Suprapubic skin (tissue), 4 donors: ENCODE measurements around the gene SNRPD3. TPM values are rescaled to one million over a fixed set of nuclear protein-coding genes. Genes with fewer than 3 reads are reported as not detected.

ENCODE experiments used
- DNase-seq, 2 donors: peaks; one replicate each; pipeline ENCODE4 v3.0.0-alpha.2; 2019; ENCODE audit warnings: low spot score in 2 of 2
- H3K27ac ChIP-seq: fragments of 200-600 bp; sonication (generic); one replicate; pipeline ENCODE4 v1.5.1; 2019
- H3K27me3 ChIP-seq: fragments of 200-600 bp; sonication (generic); one replicate; pipeline ENCODE4 v1.5.1; 2019
- H3K36me3 ChIP-seq: fragments of 200-600 bp; sonication (generic); one replicate; pipeline ENCODE4 v1.5.1; 2019
- H3K4me1 ChIP-seq: fragments of 200-600 bp; sonication (generic); one replicate; pipeline ENCODE4 v1.5.1; 2019
- H3K4me3 ChIP-seq: fragments of 200-600 bp; sonication (generic); one replicate; pipeline ENCODE4 v1.5.1; 2019; ENCODE audit warnings: mild to moderate bottlenecking
- H3K9me3 ChIP-seq: fragments of 200-600 bp; sonication (generic); one replicate; pipeline ENCODE4 v1.5.1; 2019
- EP300 ChIP-seq: sonication (generic); formaldehyde crosslinking; IDR thresholded peaks from one replicate; pipeline ENCODE4 v1.6.1; 2017; ENCODE audit warnings: antibody characterized with exemption
- POLR2A ChIP-seq, 2 donors: fragments of 450-650 bp; IDR thresholded peaks; one replicate each; pipeline ENCODE4 v1.6.1; 2017; ENCODE audit warnings: antibody characterized with exemption in 2 of 2, mild to moderate bottlenecking in 2 of 2, moderate library complexity in 2 of 2
- POLR2AphosphoS5 ChIP-seq, 3 donors: sonication (generic); formaldehyde crosslinking; IDR thresholded peaks; one replicate each; pipeline ENCODE4 v1.6.1; 2017; ENCODE audit warnings: antibody characterized with exemption in 3 of 3
- WGBS: methylation state at CpG from one replicate; pipeline ENCODE4 v1.1.5; 2018; 5-methylcytosine and 5-hydroxymethylcytosine counted together
- total RNA-seq, 4 donors: library from RNA; depleted of rRNA; stranded (reverse); fragments of >200 nt; gene quantifications; one replicate each; pipeline ENCODE4 v1.1.0, GENCODE V29; 2016
- TF ChIP-seq, protein P1 (sequence below), 2 donors: fragments of 200-600 bp in 1 of 2; fragments of 450-650 bp in 1 of 2; sonication (generic) in 1 of 2; IDR thresholded peaks; one replicate each; pipeline ENCODE4 v1.5.1; 2016 to 2019; ENCODE audit warnings: antibody characterized with exemption in 2 of 2, mild to moderate bottlenecking in 1 of 2, moderate library complexity in 1 of 2

SNRPD3 gene
- total RNA-seq = 100 to 1,000 TPM; 168 to 208 (median 186) TPM

DNA sequence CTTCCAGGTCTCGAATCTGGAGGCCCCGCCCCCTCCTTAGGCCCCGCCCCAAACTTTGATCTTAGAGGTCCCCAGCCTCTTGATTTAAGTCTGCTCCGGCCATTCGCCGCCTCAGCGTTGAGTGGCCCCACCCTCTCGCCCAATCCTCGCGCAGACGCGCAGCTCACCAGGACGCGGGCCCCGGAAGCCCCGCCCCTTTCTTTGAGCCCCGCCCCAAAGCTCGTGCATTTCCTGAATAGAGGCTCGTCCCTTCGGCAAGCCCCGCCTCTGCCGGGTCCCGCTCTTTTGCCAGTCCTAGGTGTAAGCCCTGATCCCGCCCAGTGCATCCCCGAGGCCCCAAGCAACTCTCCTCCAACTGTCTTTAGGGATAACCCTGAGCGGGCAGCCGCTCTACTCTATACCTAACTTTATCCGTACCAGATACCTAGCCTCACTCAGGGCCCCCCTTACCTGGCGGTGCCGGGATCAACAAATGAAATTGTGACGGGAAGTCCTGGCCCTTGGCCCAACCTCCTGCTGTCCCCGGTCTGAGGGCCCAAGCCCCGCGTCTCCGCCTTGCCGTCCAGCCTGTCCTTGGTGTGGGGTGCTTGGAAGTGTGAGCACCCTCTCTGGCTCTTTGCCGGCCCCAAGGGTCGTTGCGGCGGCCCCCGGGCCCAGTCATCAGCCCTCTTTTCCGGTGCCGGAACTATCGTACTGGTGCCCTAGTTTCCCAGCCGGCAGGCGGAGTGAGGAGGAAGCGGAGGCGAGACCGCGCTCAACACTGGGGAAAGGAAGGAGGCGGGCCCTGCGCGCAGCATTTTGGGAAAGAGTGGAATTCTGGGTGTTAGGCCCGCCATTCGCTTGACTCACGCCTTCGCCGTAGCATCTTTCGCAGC, at the start of gene SNRPD3:
SNRPD3 (plus strand) TSS at position 835 of the 875 bp plus-strand sequence. CDS start 1,676 bp downstream, outside the sequence.
- DNase-seq = peak; percentile 100
- peak within 1 kb of the TSS; percentile 96 for H3K27ac ChIP-seq
- H3K4me3 ChIP-seq = peak within 1 kb of the TSS; percentile 96
- TF ChIP-seq, protein P1, sequence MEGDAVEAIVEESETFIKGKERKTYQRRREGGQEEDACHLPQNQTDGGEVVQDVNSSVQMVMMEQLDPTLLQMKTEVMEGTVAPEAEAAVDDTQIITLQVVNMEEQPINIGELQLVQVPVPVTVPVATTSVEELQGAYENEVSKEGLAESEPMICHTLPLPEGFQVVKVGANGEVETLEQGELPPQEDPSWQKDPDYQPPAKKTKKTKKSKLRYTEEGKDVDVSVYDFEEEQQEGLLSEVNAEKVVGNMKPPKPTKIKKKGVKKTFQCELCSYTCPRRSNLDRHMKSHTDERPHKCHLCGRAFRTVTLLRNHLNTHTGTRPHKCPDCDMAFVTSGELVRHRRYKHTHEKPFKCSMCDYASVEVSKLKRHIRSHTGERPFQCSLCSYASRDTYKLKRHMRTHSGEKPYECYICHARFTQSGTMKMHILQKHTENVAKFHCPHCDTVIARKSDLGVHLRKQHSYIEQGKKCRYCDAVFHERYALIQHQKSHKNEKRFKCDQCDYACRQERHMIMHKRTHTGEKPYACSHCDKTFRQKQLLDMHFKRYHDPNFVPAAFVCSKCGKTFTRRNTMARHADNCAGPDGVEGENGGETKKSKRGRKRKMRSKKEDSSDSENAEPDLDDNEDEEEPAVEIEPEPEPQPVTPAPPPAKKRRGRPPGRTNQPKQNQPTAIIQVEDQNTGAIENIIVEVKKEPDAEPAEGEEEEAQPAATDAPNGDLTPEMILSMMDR (IDR thresholded peaks at IDR 0.05) = peak; percentile 16 to 27
- peak in 1 of 2 donors; percentile 60 for TF ChIP-seq POLR2A (IDR thresholded peaks at IDR 0.05)
- peak; percentile 11 to 88 (median 85) for TF ChIP-seq POLR2AphosphoS5 (IDR thresholded peaks at IDR 0.05)
- no peak for TF ChIP-seq EP300
- H3K27me3 ChIP-seq = no peaks in the 10 kb centered on the region
- peaks cover 26% of the 10 kb centered on the region for H3K36me3 ChIP-seq
- under 1% methylated on average over 31 of the region's 59 CpGs for WGBS
- H3K4me1 ChIP-seq = peaks cover 38% of the 10 kb centered on the region
- no peaks in the 10 kb centered on the region for H3K9me3 ChIP-seq

DNA sequence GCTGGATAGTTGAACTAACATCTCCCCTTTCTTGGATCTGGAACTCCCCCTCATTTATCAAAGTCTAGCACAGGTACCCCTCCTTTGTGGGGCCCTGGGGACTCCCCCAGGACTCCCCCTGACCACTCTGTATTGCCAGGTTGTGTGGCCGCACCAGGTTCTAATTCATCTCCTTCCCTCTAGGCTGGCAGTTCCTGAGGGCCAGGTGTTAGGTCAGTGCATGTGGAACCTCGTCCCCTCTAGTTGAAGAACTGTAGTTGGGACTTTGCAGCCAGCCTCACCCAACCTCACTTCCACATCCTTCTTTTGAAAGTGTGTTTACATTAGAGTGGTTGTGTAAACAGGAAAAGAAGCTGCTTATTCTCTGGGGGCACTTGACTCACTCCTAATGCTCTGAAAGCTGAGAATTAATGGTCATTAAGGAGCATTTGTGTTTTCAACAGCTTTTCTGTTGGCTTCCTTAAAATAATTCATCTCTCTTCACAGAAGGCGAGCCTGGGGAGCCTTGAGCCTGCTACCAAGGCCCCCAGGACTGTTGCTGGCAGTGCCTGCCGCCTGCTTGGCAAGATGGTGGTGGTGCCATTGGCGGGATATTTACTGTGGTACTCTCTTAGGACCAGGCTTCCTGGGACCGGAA, 48.9 kb upstream of the SNRPD3 start:
- no peaks in the 10 kb centered on the region for H3K9me3 ChIP-seq
- H3K4me1 ChIP-seq = peaks cover 16% of the 10 kb centered on the region
- TF ChIP-seq, protein P1 (IDR thresholded peaks at IDR 0.05) = no peak
- no peak for TF ChIP-seq POLR2AphosphoS5 (IDR thresholded peaks at IDR 0.05)
- no peak overlapping the region for H3K4me3 ChIP-seq
- peaks cover 4% of the 10 kb centered on the region for H3K27me3 ChIP-seq
- no peak overlapping the region for H3K27ac ChIP-seq
- H3K36me3 ChIP-seq = no peaks in the 10 kb centered on the region
- WGBS = 68% methylated on average over 6 of the region's 6 CpGs
- peak in 1 of 2 donors; percentile 20 for DNase-seq

DNA sequence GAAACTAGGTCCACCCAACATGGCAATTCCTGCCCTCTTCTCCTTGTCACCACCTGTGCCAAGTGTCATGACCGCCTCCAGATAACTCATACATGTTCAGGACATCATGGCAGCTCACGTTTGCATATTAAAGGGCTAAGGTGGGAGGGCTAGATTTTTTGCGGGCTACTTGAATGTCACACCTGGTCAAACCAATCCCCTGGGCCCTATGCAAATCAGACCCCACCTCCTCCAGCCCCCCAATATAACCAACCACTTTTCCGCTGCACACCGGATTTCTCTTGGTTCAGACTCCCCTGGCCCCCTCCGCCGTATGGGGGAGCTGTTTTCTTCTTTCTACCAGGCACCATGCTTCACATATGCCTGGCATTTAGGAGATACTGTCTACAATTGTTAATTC, 48.1 kb upstream of the SNRPD3 start:
- no peak for DNase-seq
- Histone ChIP-seq H3K4me1 (peaks cover 20% of the 10 kb centered on the region), H3K9me3 (no peaks in the 10 kb centered on the region), H3K4me3 (no peak overlapping the region), H3K27me3 (peaks cover 4% of the 10 kb centered on the region), H3K27ac (no peak overlapping the region), H3K36me3 (no peaks in the 10 kb centered on the region)
- TF ChIP-seq POLR2A (IDR thresholded peaks at IDR 0.05) (no peak), EP300 (no peak), POLR2AphosphoS5 (IDR thresholded peaks at IDR 0.05) (no peak)
- TF ChIP-seq, protein P1 (IDR thresholded peaks at IDR 0.05) = no peak
- 76% methylated on average over 7 of the region's 7 CpGs for WGBS

DNA sequence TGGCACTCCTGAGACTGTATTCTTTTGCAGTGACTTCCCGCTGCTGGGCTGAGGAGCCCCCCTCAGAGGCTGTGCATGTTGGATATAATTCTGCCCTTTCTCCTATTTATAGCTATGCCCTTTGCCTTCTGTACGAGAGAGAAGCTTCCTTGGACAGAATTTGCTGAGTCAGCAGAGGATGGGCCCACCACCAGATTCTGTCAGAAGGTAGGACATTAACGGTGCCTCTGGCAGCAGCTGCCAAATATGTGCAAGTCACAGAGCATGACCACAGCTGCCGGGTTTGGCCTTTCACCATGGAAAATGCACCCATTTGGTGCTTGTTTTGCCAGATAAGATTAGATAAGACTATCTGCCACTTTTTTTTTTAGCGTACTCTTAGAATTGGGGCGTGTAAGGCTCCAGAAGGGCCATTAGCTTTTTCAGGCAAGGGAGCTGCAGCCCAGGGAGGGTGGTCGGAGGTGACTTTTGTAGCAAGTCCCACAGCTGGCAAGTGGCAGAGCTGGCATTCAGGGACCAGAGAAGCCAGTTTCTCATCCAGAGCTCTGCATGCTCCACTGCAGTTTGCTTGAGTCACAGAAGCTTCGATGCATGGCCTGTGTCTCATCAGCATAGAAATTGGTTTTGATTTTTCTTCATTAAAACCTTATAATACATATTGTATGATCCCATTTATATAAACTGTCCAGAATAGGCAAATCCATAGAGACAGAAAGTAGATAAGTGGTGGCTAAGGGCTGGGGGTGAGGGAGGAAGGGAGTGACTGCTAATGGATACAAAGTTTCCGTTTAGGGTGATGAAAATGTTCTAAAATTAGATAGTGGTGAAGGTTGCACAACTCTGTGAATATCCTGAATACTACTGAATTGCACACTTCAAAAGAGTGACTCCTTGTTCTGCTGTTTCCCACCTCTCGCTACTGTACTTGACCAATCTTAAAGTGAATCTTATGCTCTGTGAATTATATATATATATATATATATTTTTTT, 44.9 kb upstream of the SNRPD3 start:
- no peak overlapping the region for H3K27ac ChIP-seq

DNA sequence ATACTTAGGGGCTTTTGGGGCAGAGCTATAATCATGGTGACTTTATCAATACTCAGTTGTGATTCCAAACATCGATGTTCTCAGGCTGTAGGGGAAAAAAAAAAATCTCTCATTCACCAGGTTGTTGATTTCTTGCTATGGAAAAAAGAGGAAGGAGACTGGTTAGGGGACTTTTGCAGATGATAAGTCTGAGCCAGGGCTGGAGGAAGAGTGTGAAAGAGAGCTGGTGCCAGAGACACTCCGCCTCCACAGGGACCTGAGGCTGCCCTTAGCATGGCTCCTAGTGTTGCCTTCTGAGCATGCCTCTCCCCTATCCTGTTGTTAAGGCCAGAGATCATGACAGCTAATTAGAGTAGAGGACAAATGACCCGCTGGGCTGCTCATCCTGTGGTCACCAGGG, 43.8 kb upstream of the SNRPD3 start:
- H3K27ac ChIP-seq = no peak overlapping the region
- peaks cover 24% of the 10 kb centered on the region for H3K4me1 ChIP-seq
- TF ChIP-seq POLR2AphosphoS5 (IDR thresholded peaks at IDR 0.05) (no peak), EP300 (no peak), POLR2A (IDR thresholded peaks at IDR 0.05) (no peak)
- TF ChIP-seq, protein P1 (IDR thresholded peaks at IDR 0.05) = no peak
- H3K36me3 ChIP-seq = no peaks in the 10 kb centered on the region
- WGBS = 58% methylated on average over 3 of the region's 3 CpGs
- H3K4me3 ChIP-seq = no peak overlapping the region
- no peak for DNase-seq
- no peaks in the 10 kb centered on the region for H3K9me3 ChIP-seq
- H3K27me3 ChIP-seq = peaks cover 4% of the 10 kb centered on the region

More for the DNA sequence above, 44.9 kb upstream of the SNRPD3 start:
- Histone ChIP-seq H3K4me1 (peaks cover 20% of the 10 kb centered on the region), H3K9me3 (no peaks in the 10 kb centered on the region), H3K27me3 (peaks cover 4% of the 10 kb centered on the region), H3K4me3 (no peak overlapping the region), H3K36me3 (no peaks in the 10 kb centered on the region)
- DNase-seq = no peak
- TF ChIP-seq POLR2A (IDR thresholded peaks at IDR 0.05) = no peak
- WGBS = 63% methylated on average over 9 of the region's 10 CpGs
